Measurements from ENCODE around the gene PPP4R4.

Gene PPP4R4

GRCh38 chr14:94307410-94307992, 133.4 kb downstream of the PPP4R4 start:
- DNase-seq (ENCODE audit: low spot score), result no peak

GRCh38 chr14:94309721-94310120, 135.6 kb downstream of the PPP4R4 start:
- DNase-seq (ENCODE audit: low spot score), result no peak

DNA sequence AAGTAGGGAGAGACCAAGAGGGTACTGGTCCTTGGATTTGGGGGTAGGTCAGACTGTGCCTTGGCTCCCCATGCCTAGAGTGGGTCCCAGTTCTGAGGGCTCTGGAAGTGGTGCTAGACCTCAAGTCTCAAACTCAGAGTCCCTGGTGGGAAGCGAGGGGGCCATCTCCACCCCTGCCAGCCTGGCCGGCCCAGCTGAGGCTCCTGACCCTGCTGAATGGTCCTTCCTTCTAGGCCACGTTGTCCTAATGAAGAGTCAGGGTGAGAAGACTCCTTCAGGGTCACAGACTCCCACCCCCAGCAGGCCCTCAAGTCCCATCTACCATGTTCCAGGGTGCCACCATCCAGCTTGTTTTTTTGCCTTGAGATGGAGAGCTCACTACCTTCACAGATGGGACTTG, 136.1 kb downstream of the PPP4R4 start:
- DNase-seq (ENCODE audit: low spot score), result no peak

- DNase-seq (ENCODE audit: low spot score), result no peak
Observed at GRCh38 chr14:94312481-94313246, 138.5 kb downstream of the PPP4R4 start.

- DNase-seq (ENCODE audit: low spot score), result no peak
Observed at GRCh38 chr14:94313991-94314655, 140.0 kb downstream of the PPP4R4 start.

GRCh38 chr14:94314890-94315289, 140.8 kb downstream of the PPP4R4 start:
- DNase-seq (ENCODE audit: low spot score), result no peak

- no peak for DNase-seq (ENCODE audit: low spot score)
Observed at GRCh38 chr14:94316692-94317091, 142.6 kb downstream of the PPP4R4 start.

GRCh38 chr14:94317259-94317658, 143.1 kb downstream of the PPP4R4 start:
- DNase-seq (ENCODE audit: low spot score), result no peak

DNA sequence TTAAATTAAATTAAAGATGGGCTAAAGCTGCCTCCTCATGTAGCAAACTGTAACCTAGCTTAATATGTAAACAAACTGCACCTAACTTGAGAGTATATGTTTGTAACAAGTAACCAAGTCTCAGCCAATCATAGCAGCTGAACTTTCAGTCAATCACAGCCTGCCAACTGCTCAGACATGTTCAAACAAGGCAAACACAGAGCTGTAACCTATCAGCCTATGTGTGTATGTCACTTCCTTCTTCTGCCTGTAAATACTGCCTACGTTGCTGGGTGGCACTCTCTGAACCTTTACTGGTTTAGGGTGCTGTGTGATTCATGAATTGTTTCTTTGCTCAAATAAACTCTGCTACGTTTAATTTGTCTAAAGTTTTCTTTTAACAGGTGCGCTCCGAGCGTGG, 146.1 kb downstream of the PPP4R4 start:
- DNase-seq (ENCODE audit: low spot score), result no peak

GRCh38 chr14:94321421-94322271, 147.5 kb downstream of the PPP4R4 start:
- DNase-seq (ENCODE audit: low spot score), result no peak

- no peak for DNase-seq (ENCODE audit: low spot score)
Observed at GRCh38 chr14:94322648-94323570, 148.8 kb downstream of the PPP4R4 start, which contains the start of gene SERPINA6. SERPINA6 (minus strand) TSS chr14:94323336; CDS start chr14:94314648, 8,688 bp downstream.

DNA sequence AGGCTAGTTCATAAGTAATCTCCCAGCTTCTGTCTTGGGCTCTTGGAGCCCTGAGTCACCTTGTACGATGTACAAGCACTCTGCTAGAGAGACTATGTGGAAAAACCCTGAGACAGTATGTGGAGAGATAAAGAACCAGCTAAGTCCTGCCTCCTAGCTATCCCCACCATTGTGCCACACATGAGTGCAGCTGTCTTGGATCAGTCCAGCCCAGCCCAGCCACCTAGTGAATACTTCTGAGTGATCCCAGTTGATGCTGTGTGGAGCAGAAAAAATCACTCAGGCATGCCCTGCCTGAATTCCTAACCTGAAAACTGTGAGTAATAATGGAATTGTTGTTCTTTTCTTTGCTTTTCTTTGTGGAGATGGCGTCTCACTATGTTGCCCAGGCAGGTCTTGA, 154.1 kb downstream of the PPP4R4 start:
- DNase-seq (ENCODE audit: low spot score), result no peak

Measured in kidney capillary endothelial cell (primary cell).